Activated T-helper 9 cell treated with anti-CD3 and anti-CD28 coated beads, Interleukin-2, amount 50 U/mL, for 16 hours (primary cell): Measurements from ENCODE around the gene FOXJ1.

ENCODE experiments used
- DNase-seq: peaks from one replicate; pipeline ENCODE4 v3.0.0-alpha.2; 2020; ENCODE audit warnings: low read depth

The FOXJ1 gene

DNA sequence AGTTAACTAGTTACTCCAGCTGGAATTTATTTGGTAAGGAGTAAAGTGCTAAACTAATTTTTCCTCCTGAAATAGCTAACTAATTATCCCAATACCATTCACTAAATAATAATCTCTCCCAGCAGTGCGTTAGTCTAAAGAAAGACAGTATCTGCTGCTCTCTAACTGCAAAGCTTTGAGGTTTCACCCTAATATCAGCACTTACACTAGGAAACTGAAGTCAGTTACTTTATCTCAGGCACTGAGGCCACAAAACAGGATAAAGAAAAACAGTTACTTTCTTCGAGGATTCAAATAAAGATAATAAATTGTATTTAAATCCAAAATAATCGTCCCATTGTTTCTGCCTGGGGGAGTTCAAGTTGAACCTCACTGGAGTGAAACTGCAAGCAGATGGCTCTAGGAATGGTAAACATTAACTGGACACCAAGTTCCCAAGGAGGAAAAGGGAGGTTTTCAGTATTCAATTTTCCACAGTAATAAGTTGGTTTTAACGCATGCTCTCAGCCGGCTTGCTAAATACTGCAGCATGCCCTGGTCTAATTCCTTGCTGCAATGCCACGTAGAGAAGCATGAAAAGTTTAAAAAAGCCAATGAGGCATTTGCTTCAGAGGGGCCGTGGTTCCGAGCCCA is 20.0 kb upstream of the FOXJ1 start:
- DNase-seq: no peak

DNA sequence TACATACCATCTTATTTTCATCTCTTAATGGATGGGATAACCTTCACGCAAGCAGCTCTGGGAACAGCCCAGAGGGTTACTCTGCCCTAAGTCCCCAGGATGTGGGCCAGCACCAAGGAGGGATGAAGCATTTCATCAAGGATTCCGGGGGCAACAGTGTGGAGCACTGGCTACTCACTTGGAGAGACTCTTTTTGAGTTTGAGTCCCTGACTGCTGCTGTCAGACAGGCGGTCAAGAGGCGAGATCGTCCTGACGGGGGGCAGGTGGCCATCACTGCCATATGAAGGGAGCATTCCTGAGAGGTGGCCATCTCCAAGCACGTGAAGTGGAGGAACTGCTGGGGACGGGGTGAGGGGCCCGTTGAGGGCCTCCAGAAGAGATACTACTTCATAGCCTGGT is 18.1 kb upstream of the FOXJ1 start:
- DNase-seq: no peak

DNA sequence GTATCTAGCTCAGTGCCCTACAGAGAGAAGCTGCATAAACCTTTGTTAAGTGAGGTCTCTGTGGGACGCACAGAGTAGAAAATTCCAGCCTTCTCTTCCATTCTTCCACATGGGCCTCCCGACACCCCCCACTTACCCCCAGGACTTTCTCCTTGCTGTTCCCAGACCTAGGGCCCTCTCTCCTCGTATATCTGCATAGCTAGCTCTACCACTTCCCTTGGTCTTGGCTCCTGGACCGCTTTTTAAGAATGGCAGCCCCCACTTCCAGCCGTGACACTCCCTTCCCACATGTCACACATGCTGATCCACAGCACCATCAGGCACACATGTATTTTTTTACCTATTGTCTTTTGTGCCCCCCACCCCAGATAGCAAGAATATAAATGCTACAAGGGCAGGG is 16.7 kb upstream of the FOXJ1 start:
- DNase-seq: no peak

DNA sequence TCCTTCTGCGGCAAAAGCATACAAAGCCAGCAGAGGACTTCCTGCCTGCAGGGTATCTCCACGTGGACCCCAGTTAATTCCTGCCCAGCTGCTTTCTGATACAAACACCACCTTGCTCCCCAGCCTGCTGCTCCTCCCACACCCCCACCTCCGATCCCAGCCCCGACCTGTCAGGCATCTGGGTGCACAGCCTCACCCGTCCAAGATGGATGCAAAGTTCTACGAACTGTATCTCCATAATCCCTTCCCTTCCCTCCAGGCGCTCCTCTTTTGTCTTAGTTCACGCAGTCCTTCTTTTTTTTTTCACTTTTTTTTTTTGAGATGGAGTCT is 15.6 kb upstream of the FOXJ1 start:
- DNase-seq: no peak

DNA sequence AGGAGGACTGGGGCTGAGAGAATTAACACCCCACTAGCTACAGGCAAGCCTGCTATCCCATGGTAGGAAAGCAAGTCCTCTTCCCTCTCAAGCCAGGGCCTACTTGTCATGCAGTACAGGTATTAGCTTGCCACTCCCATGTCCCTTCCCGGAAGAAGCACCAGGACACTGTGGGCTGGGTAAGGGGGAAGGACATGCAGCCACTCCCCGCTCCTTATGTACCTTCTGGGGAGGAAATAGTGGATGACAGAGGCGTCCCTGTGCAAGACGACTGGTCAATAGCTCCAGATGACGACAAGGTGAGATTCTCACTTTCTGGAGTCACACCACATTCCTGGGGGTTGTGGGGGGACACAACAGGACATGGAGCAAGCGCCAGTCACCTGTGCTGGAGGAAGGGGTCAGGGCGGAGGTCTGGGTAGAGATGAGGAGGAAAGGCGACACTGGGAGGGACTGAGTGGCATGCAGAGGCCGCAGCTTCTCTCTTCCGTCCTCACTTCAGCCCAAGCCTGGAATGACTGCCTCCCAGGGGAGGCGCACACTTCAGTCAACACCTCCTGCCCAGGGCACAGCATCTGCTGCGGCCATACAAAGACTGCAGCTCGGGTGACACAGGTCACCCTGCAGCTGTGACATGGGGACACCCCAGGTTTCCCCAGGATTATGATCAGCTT is 15.1 kb upstream of the FOXJ1 start:
- no peak for DNase-seq

DNA sequence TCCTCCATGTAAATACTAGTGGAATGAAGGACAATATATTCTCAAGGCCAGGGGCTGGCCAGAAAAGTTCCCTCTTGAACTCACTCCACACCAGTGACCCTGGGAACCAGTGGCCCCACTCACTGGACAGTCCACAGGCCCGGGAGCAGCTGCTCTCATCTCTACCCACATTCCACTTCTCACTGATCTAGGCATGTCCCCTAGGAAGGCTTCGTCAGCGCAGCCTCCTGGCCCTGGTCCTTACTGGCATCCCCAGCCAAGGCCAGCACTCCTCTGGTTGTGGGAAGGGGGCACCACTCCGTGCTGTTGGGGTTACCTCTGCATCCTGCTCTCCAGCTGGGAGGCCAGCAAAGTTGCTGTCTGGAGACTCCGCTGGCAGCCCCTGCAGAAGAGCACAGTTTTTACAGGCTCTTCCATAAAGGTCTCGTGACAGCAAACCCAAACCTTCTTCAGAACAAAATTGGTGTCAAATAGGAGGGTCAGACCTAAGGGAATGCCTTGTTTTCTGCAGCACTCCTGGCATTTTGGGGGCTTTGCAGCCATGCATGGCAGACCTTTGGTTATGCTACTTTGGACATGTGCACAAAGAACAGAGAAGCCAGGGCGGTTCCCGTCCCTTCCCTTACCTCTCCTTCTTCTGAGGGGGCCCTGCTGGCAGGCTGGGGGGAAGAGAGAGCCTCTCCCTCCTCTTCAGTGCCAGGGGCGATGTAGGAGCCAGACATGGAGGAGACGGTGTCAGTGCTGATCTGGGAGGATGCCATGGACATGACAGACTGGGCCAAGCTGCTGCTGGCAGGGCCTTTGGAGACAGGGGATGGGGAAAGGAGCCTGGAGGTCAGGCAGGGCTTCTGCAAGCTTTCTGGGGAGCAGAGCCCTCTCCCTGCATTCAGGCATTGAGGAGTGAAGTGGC is 14.1 kb upstream of the FOXJ1 start:
- no peak for DNase-seq

DNA sequence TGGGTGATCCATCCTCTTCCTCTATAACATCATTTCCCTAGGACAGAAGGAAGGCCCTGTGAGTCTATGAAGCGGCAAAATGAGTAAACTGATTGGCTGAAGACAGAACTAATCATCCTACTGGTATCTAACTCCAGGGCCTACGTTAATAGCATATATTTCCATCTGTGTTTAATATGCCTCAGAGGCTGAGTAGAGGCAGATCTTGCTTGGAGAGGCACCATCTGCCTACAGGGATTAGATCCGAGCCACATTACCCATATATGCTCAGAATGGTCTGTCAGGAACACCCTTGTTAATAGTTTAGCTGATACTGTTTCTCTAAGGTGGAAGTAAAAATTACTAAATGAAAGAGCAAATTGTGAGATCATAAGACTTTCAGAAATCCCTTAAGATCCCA is 13.2 kb upstream of the FOXJ1 start:
- DNase-seq: no peak

DNA sequence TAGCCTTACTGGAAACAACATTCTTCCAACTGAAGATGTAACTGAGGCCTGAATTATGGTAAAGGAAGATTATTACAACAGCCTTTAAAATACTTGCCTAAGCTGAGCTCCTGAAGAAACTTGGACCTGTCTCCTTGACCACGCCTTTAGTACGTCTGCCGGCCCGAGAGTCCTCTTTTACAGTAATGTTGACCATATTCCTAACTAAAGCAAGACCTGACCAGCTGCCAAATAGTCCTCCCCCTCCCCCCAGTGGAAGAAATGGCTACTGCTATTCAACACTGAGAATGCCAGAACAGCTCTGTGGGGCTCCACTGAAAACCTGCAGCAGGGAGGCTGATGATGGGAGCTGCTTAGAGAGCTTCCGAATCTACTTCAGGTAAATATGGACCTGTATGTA is 12.6 kb upstream of the FOXJ1 start:
- DNase-seq: no peak

DNA sequence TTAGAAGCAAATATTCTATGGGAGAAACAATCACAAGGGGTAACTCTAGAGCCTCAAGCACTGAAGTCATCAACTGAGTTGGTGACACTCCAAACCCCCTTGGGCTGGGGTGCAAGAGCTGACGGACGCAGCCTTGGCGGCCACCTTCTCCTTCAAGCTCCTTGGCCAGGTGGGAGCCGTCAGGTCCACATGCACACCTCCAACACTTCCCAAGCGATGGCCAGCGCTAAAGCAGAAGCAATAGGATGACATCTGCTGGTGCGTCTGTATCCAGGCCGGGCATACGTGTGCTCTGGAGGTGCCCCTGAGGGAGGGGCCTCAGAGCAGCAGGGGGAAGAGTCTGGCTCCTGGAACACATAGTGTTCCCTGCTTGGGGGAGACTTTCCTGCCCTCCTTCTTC is 12.2 kb upstream of the FOXJ1 start:
- DNase-seq: no peak

DNA sequence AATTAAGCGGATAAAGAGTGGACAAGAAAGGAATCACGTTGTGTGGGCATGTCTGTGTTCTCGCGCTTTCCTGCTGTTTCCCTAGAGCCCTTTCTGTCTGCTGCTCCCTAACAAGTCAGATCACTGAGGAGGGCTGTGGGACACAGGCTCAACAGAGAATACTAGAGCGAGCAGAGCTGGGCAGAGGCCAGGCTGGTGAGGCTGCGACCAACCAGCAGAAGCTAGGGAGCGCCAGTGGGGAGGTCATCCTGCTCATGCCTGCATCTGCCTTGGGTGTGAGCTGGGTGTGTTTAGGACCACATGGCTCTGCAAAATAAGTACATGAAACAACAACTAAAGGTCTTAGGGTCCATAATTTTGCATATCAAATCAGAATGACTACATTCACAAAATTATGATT is 11.5 kb upstream of the FOXJ1 start:
- DNase-seq: no peak

DNA sequence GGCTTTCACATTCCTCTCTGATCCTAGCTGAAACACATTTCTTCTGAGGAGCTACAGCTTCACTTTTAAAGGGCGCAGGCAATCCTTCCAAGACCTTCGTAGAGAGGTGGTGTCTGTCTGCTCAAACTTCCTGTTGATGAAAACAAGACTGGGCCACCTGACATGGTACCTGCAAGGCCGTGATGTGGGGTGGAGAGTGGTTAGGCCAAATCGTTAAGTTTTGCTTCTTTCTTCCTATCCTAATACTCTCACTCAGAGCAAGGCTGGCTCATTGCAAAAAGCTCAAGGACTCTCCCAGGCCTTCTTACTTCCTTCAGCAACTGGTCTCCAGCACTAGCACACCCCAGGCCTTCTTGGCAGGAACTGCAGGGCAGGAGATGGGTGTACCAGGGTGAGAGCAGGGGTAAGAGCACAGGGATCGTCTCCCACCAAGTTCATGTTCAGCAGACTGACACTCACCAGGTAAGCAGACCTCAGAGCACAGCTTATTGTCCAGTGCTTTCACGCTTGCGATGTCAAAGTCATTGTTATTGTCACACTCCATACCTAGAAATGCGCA is 10.9 kb upstream of the FOXJ1 start:
- DNase-seq: no peak

DNA sequence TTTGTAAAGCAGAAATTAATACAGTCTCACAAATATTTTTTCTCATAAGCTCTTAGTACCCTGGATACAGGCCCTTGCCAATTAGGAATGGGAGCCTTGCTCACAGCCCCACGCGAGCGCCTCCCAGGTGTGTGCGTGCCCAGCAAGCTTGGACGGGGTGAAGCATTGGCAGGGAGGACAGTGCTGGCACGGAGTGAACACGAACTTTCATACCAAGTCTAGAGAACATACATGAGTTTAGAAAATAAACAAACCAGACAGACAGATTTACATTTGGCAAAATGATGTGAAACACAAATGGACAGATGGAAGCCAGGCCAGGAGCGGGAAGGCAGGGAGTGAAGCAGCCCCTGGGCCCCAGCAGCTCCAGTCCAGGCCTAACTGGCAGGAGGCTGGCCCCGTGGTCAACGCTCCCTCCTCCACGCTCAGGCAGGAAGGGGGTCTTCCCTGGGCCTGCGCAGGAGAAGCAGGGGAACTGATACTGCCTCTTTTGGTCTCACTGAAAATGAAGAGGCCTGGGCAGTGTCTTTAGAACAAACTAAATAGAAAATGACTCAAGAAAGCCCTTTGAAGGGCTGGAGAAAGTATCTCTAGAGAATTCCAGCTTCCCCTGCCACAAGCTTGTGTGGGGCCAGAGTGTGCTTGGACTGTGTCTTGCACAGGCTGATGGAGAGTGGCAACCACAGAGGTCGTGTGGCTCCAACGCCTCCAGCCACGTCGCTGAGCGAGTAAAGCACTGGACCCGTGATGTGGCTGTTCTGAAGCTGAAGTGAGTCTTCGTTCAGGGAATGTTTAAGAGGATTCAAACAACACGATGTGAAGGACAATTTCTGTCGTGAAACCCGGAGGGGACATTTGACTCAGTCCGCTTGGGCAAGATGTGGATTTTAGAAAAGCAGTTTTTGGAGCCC is 9.9 kb upstream of the FOXJ1 start:
- DNase-seq: no peak

DNA sequence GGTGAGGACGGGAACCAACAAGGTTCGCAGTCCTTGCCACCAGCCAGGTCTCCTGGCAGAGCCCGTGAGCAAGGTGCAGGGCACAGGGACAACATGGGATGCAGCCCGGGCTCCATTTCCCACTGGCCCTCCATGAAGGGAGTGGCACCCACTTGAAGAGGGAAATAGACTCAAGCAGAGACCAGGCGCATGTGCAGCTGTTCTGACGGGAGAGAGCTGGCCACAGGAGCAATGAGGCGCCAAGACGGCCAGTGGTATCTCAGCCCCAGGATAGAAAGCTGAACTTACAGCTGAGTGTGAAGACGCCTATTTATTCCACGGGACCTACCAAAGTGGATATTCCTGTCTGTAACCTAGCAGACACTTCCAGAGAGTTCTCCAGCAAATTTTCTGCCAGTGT is 8.2 kb upstream of the FOXJ1 start:
- DNase-seq: no peak

DNA sequence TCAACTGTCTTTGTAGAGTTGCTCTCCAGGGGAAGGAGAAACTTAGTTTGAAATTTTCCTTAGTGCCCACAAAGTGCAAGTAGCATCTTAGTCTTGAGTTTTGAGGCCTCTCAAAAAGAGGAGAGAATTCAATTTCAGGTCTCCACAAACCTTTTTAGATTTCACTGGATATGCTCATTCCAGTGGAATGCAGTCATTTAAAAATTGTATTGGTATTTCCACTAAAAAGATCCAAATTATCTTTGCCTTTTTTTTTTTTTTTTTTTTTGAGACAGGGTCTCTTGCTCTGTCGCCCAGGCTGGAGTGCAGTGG is 6.9 kb upstream of the FOXJ1 start:
- DNase-seq: no peak

DNA sequence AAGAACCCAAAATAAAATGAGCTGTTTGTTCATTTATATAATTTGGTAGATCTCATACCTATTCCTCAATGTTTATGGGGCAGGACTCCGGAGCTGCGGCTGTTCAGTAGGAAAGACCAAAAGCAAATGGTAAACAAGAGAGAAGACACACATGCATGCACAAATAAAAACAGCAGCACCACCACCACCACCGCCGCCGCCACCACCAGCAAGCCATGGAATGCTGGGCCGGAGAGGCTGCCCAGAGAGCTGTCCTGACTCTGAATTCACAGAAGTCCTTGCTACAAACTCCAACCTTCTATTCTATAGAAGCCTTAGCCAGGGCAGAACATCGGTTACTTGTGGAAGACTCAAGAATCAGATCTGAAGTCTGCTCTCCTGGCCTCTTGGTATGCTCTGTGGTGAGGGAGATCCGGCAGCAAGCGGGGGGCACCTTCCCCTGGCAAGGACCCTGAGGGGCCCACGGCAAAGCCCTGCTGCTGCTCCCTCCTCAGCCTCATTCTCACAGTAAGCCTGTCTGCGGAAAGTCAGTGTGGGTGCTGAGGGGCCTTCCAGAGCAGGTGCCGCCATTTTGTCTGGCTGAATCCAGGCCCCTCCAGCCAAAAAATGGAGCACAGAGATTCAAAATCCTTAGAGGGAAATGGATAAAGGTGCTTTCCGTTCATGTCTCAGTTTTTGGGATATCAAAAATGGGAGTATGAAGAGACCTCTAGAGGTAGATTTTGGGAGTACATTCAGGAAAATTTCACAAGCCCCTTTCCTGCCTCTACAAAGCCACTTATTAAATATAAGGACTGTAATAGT is 6.4 kb upstream of the FOXJ1 start:
- no peak for DNase-seq

DNA sequence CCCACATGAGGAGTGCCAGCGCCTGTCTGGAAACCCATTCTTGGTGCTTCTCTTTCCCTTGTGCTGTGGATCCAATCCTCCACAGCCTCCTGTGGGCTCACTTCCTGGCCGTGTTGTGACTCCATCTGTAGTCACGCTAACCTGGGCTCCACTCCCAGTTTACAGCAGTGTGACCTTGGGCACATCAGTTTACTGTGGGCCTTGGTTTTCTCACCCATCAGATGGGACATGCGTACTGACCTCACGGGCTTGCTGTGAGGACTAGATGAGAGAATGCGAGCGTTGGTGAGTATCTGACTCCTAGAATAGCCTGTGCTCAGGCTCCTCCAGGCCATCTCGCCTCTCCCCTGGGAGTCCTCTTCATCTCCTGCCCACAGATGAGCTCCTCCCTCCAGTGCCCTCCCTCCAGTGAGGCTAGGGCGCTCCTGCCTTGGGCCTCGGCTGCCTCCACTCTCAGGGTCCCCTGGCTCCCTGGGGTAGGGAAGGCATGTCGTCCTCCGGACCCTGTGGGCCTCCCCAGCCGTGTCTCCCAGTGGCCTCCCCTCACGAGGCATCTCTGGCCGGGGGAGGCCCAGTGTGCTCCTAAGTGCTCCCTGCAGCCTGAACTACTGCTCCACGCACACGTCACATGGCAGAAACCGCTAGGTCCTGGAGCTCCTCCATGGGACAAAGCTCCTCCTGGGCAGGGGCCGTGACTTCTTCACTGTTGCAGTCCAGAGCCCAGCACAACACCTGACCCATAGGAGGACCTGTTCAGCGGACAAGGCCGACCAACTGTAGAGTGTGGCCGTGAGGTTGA is 5.2 kb upstream of the FOXJ1 start:
- DNase-seq: no peak

DNA sequence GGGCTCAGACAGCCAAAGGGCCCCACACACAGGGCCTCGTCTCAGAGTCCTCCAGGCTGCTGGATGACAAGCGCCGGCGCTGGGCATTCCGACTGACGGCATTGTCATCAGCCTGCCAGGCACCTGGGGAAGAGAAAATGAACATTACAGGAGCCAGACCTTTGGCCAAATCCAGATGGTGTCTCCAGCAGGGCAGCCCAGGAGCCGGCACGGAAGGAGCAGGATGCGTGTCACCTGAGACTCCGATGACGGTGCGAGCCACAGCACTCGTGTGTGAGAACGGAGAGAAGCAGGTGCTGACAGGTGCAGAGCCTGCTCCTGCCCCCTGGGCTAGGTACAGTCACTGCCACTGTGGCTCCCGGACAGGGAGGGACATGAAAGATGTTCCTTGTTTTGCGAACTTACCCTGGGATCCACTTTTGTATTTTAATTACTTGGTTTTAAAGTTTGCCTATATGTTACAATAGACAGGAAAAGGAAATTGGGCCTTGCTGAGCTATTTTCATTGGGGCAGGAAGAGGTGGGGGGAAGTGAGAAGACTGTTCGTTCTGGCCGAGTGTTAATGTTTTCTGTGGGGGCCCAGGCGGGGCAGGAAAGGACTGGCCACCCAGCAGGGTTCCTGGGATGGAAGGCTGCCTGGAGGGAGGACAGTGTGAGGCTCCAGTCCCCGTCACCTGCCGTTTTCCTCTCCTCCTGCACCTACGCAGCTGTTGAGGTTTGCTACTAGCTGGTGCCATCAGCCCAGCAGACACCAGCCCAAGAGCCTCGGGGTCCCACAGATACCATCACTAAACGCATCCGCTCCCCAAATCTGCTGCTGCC is 4.4 kb upstream of the FOXJ1 start:
- DNase-seq: no peak

DNA sequence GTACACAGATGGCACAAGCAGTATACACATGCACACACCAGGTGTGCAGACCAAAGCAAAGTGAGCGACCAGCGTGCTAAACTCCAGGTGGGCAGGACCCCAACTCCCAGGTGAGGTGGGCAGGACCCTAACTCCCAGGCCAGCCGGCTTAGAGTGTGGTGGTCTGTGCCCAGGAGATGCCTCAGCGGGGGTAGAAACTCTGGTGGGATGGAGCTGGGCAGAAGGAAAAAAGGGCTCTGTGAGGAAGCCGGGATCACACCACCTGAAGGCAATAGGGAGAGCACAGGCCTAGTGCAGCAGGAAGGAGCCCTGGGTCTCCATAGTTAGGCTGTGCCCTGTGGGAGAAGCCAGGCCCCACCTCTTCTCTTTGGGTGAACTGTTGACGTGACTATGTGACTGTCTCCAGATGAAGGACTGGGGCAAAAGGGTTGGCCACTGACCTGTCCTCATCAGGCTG is 1.6 kb upstream of the FOXJ1 start:
- DNase-seq: no peak

DNA sequence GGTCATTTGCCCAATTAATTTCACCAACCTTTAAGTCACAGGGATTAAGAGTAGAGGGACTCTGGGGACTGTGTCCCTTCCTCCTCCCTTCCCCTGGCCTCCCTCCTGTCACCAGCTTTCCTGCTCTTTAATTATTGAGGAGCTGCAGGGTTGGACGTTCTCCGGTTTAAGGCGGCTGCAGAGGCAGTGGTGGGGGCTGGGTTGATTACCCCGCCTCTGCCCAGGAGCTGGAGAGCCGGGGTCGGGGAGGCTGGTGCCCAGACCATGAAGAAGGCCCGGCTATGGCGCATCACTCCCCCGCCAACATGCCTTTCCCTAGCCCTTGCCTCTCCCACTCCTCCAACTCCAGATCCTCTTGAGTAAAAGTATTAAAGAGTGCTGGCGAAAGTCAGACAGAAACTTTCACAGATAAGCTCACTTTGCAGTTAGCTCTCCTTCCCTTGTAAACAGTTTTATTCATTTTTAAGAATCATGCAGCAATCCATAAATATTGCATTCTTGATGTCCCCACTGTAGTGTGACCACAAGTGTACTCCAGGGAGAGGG is 1.1 kb upstream of the FOXJ1 start:
- DNase-seq: no peak
